Stimulated activated naive CD8-positive, alpha-beta T cell treated with anti-CD3 and anti-CD28 coated beads, Interleukin-15, amount 100 ng/mL, for 72 hours (primary cell): ENCODE measurements around the gene RPSA.
"Not testable (repeated sequence)": the region's sequence is repeated elsewhere in the genome, so short reads cannot be mapped to it uniquely, and the experiment has no call there.

Experiments
- ATAC-seq: fragments of 150-1000 bp; cut with Tn5 transposase; 2 replicates; pipeline ENCODE4 v1.10.0; 2021; ENCODE audit warnings: mild to moderate bottlenecking, moderate library complexity
- DNase-seq, 2 donors: peaks; one replicate each; pipeline ENCODE4 v3.0.0; 2021 to 2022
- H3K27ac Mint-ChIP-seq, 2 donors: one replicate each; pipeline ENCODE4 v1.8.0; 2022; ENCODE audit warnings: mild to moderate bottlenecking in 2 of 2, mixed read lengths in 2 of 2, moderate library complexity in 2 of 2
- H3K27me3 Mint-ChIP-seq: one replicate; pipeline ENCODE4 v1.8.0; 2022; ENCODE audit warnings: mixed read lengths
- H3K4me1 Mint-ChIP-seq: one replicate; pipeline ENCODE4 v1.8.0; 2022; ENCODE audit warnings: mild to moderate bottlenecking, mixed read lengths
- H3K4me3 Mint-ChIP-seq, 2 donors: one replicate each; pipeline ENCODE4 v1.8.0; 2022; ENCODE audit warnings: mild to moderate bottlenecking in 2 of 2, mixed read lengths in 2 of 2, moderate library complexity in 1 of 2
- H3K9me3 Mint-ChIP-seq, 2 donors: one replicate each; pipeline ENCODE4 v1.8.0; 2022; ENCODE audit warnings: mixed read lengths in 2 of 2

Gene RPSA

GRCh38 chr3:39453134-39453533 lies 46.6 kb downstream of the RPSA start:
- DNase-seq (no peak), ATAC-seq (no peak)
- no peaks in the 10 kb centered on the region for H3K27me3 Mint-ChIP-seq

GRCh38 chr3:39453872-39454271 lies 47.4 kb downstream of the RPSA start:
- H3K9me3 Mint-ChIP-seq, H3K4me1 Mint-ChIP-seq, H3K27me3 Mint-ChIP-seq, ATAC-seq, DNase-seq, H3K4me3 Mint-ChIP-seq: not testable (repeated sequence)
- peak overlapping the region in 1 of 2 donors; percentile 27 for H3K27ac Mint-ChIP-seq

More at GRCh38 chr3:39453134-39453533, 46.6 kb downstream of the RPSA start:
- Mint-ChIP-seq H3K4me3 (no peak overlapping the region), H3K4me1 (no peaks in the 10 kb centered on the region), H3K9me3 (no peaks in the 10 kb centered on the region), H3K27ac (no peak overlapping the region)

- H3K27me3 Mint-ChIP-seq: no peaks in the 10 kb centered on the region
- ATAC-seq: no peak
These were observed 48.2 kb downstream of the RPSA start for GRCh38 chr3:39454591-39455217.

GRCh38 chr3:39456159-39456558 lies 49.6 kb downstream of the RPSA start:
- peak; percentile 46 for ATAC-seq
- Mint-ChIP-seq H3K9me3 (no peaks in the 10 kb centered on the region), H3K27me3 (peaks cover 7% of the 10 kb centered on the region), H3K4me1 (no peaks in the 10 kb centered on the region), H3K27ac (no peak overlapping the region), H3K4me3 (no peak overlapping the region)
- DNase-seq: no peak

More at GRCh38 chr3:39454591-39455217, 48.2 kb downstream of the RPSA start:
- DNase-seq: no peak
- H3K9me3 Mint-ChIP-seq: no peaks in the 10 kb centered on the region
- H3K4me3 Mint-ChIP-seq: no peak overlapping the region
- H3K4me1 Mint-ChIP-seq: no peaks in the 10 kb centered on the region
- no peak overlapping the region for H3K27ac Mint-ChIP-seq

GRCh38 chr3:39457361-39457760 lies 50.8 kb downstream of the RPSA start:
- Mint-ChIP-seq H3K27me3 (peaks cover 7% of the 10 kb centered on the region), H3K9me3 (no peaks in the 10 kb centered on the region), H3K4me3 (no peak overlapping the region), H3K4me1 (no peaks in the 10 kb centered on the region), H3K27ac (peak overlapping the region; percentile 28 to 91)
- DNase-seq: no peak
- ATAC-seq: no peak

GRCh38 chr3:39458579-39458978 lies 52.1 kb downstream of the RPSA start:
- H3K27me3 Mint-ChIP-seq: peaks cover 13% of the 10 kb centered on the region
- ATAC-seq, H3K27ac Mint-ChIP-seq, H3K9me3 Mint-ChIP-seq, DNase-seq, H3K4me1 Mint-ChIP-seq, H3K4me3 Mint-ChIP-seq: not testable (repeated sequence)

GRCh38 chr3:39460677-39461076 lies 54.2 kb downstream of the RPSA start:
- Mint-ChIP-seq H3K27me3 (peaks cover 16% of the 10 kb centered on the region), H3K9me3 (no peaks in the 10 kb centered on the region), H3K27ac (no peak overlapping the region), H3K4me3 (no peak overlapping the region), H3K4me1 (no peaks in the 10 kb centered on the region)
- ATAC-seq (no peak), DNase-seq (no peak)
